Adrenal gland (tissue), 12 donors: ENCODE data around the gene ATP1B1. TPM values are rescaled to one million over a fixed set of nuclear protein-coding genes. Genes with fewer than 3 reads are reported as not detected.

ENCODE experiments used
- DNase-seq, 7 donors: peaks; one replicate each; pipeline ENCODE4 v3.0.0-alpha.2; 2019 to 2020
- H3K27ac ChIP-seq, 5 donors: fragments of 200-600 bp; sonication (generic) in 4 of 5; 1 replicate in 3 of 5; 2 replicates in 2 of 5; pipeline versions ENCODE4 v1.5.1 to v1.8.0; 2016 to 2020; ENCODE audit warnings: mild to moderate bottlenecking in 1 of 5
- H3K27me3 ChIP-seq: fragments of 200-600 bp; 2 replicates; pipeline ENCODE4 v1.8.0; 2021
- H3K36me3 ChIP-seq, 2 donors: fragments of 200-600 bp; replicated peaks in 1 of 2; 1 replicate in 1 of 2; 2 replicates in 1 of 2; pipeline versions ENCODE4 v1.5.1 to v1.8.0; 2018 to 2022
- H3K4me1 ChIP-seq, 2 donors: fragments of 200-600 bp; replicated peaks in 1 of 2; 1 replicate in 1 of 2; 2 replicates in 1 of 2; pipeline versions ENCODE4 v1.5.1 to v1.8.0; 2018 to 2021
- H3K4me3 ChIP-seq, 4 donors: fragments of 200-600 bp; sonication (generic) in 3 of 4; one replicate each; pipeline ENCODE4 v1.5.1; 2016 to 2018
- H3K9me3 ChIP-seq, 3 donors: fragments of 200-600 bp; sonication (generic) in 1 of 3; replicated peaks in 1 of 3; 1 replicate in 2 of 3; 2 replicates in 1 of 3; pipeline versions ENCODE4 v1.5.1 to v1.8.0; 2016 to 2021
- CTCF ChIP-seq, 6 experiments: fragments of 450-650 bp in 4 of 6; fragments of 200-600 bp in 2 of 6; sonication (generic) in 1 of 6; IDR thresholded peaks; 1 replicate in 5 of 6; 2 replicates in 1 of 6; pipeline versions ENCODE4 v1.5.1 to v1.8.0; 2016 to 2021; ENCODE audit warnings: antibody characterized with exemption in 6 of 6, mild to moderate bottlenecking in 2 of 6, moderate library complexity in 1 of 6
- POLR2A ChIP-seq, 2 donors: fragments of 450-650 bp; IDR thresholded peaks; one replicate each; pipeline ENCODE4 v1.6.1; 2017; ENCODE audit warnings: antibody characterized with exemption in 2 of 2, mild to moderate bottlenecking in 2 of 2, moderate library complexity in 1 of 2
- WGBS, 4 donors: extraction: QIAGEN DNeasy Blood & Tissue Kit in 2 of 4; methylation state at CpG; one replicate each; pipeline versions ENCODE4 v1.1.5 to v1.1.7; 2013 to 2017; 5-methylcytosine and 5-hydroxymethylcytosine counted together
- intact Hi-C, 2 donors: fragments of 100-400 bp; cut with DNase I; formaldehyde crosslinking; loops; one replicate each; pipeline versions ENCODE4 v1.14.1 to v1.15.0; 2022 to 2023
- polyA plus RNA-seq, 3 donors: library from polyadenylated mRNA; stranded (reverse); fragments of 200-250 nt in 2 of 3; fragments of 350-450 nt in 1 of 3; fragmentation: Illumina TruSeq in 1 of 3; extraction: RNeasy Lipid Tissue Mini Kit (QIAGEN cat#74804) in 1 of 3; gene quantifications; one replicate each; pipeline ENCODE4 v1.2.3, GENCODE V29; 2013 to 2014
- total RNA-seq, 9 donors: library from RNA; depleted of rRNA in 4 of 9; stranded (reverse); fragments of >200 nt in 4 of 9; fragments of 120-200 nt in 1 of 9; fragmentation: NEBNext Ultra II Directional in 1 of 9; extraction: Animal tissue kit (Norgen Biotek cat#: 25700) in 1 of 9; gene quantifications; one replicate each; pipeline versions ENCODE4 v1.1.0 to v1.2.4, GENCODE V29; 2013 to 2023
- donor health status: healthy with polysubstance abuse.
- donor health status: Bipolar disorder and iron deficiency.
- donor health status: DM: yes; HTN: yes; CAD: no.
- donor health status: DM: no; HTN: no; CAD: no.
- donor health status: DM: no; HTN: no; CAD: no.
- donor health status: DM: yes; HTN: yes; CAD: no.

The ATP1B1 gene
- total and polyA plus RNA-seq, 12 donors = 51.4 to 187 (median 136) TPM

GRCh38 chr1:169128562-169128961 is 22.1 kb downstream of the ATP1B1 start:
- TF ChIP-seq POLR2A (IDR thresholded peaks at IDR 0.05) (no peak), CTCF (IDR thresholded peaks at IDR 0.05) (no peak)
- intact Hi-C loops = no loop called here
- H3K4me1 ChIP-seq = peaks cover 3 to 18% of the 10 kb centered on the region in 2 donors
- H3K27me3 ChIP-seq = no peaks in the 10 kb centered on the region
- no peak overlapping the region for H3K27ac ChIP-seq
- WGBS, 4 donors = 91 to 96% (median 93%) methylated on average over 2 of the region's 2 CpGs
- peaks cover 0 to 50% of the 10 kb centered on the region in 2 donors for H3K36me3 ChIP-seq
- no peak for DNase-seq
- H3K9me3 ChIP-seq = no peaks in the 10 kb centered on the region
- H3K4me3 ChIP-seq = no peak overlapping the region

- TF ChIP-seq POLR2A (IDR thresholded peaks at IDR 0.05) (no peak), CTCF (IDR thresholded peaks at IDR 0.05) (no peak)
- intact Hi-C loops = no loop called here
- WGBS, 4 donors = 59 to 66% (median 63%) methylated on average over 6 of the region's 6 CpGs
- H3K4me1 ChIP-seq = peaks cover 3 to 24% of the 10 kb centered on the region in 2 donors
- no peaks in the 10 kb centered on the region for H3K27me3 ChIP-seq
- no peak overlapping the region for H3K4me3 ChIP-seq
- H3K36me3 ChIP-seq = peaks cover 0 to 50% of the 10 kb centered on the region in 2 donors
- DNase-seq = no peak
- H3K9me3 ChIP-seq = no peaks in the 10 kb centered on the region
- H3K27ac ChIP-seq = no peak overlapping the region
These were observed 22.8 kb downstream of the ATP1B1 start for GRCh38 chr1:169129109-169129784.

- 93 to 97% (median 96%) methylated on average over 4 of the region's 4 CpGs for WGBS, 4 donors
- intact Hi-C loops = no loop called here
These were observed 24.2 kb downstream of the ATP1B1 start for GRCh38 chr1:169130683-169131082.

More at GRCh38 chr1:169130683-169131082, 24.2 kb downstream of the ATP1B1 start:
- no peak overlapping the region for H3K27ac ChIP-seq
- TF ChIP-seq CTCF (IDR thresholded peaks at IDR 0.05) (no peak), POLR2A (IDR thresholded peaks at IDR 0.05) (no peak)
- H3K4me1 ChIP-seq = peaks cover 3 to 28% of the 10 kb centered on the region in 2 donors
- H3K9me3 ChIP-seq = no peaks in the 10 kb centered on the region
- peaks cover 0 to 41% of the 10 kb centered on the region in 2 donors for H3K36me3 ChIP-seq
- no peak for DNase-seq
- H3K27me3 ChIP-seq = no peaks in the 10 kb centered on the region
- H3K4me3 ChIP-seq = no peak overlapping the region
